ENCODE data around the gene CNTNAP2. TPM values are rescaled to one million over a fixed set of nuclear protein-coding genes. Genes with fewer than 3 reads are reported as not detected.

CNTNAP2 gene
- total and polyA plus RNA-seq, 8 donors = 0.09 to 1.1 (median 0.38) TPM

GRCh38 chr7:147810269-147810668, 1693.7 kb downstream of the CNTNAP2 start:
- ATAC-seq (no peak), FAIRE-seq (no peak), DNase-seq (no peak)
- Histone ChIP-seq H3K9me3 (no peaks in the 10 kb centered on the region), H3K36me3 (no peaks in the 10 kb centered on the region), H3K4me1 (no peaks in the 10 kb centered on the region), H3K27ac (no peak overlapping the region), H3K4me3 (no peak overlapping the region), H3K27me3 (no peaks in the 10 kb centered on the region)
- intact Hi-C loops (cut with DNase I) = no loop called here
- no peak for TF ChIP-seq CTCF (IDR thresholded peaks at IDR 0.05)

GRCh38 chr7:147811923-147812322, 1695.3 kb downstream of the CNTNAP2 start:
- Histone ChIP-seq H3K9me3 (no peaks in the 10 kb centered on the region), H3K4me3 (no peak overlapping the region), H3K36me3 (no peaks in the 10 kb centered on the region), H3K27ac (no peak overlapping the region), H3K27me3 (no peaks in the 10 kb centered on the region), H3K4me1 (no peaks in the 10 kb centered on the region)
- FAIRE-seq (no peak), ATAC-seq (no peak), DNase-seq (no peak)
- WGBS, 2 donors = 76 to 78% methylated on average over 5 of the region's 5 CpGs
- intact Hi-C loops (cut with DNase I) = no loop called here
- no peak for TF ChIP-seq CTCF (IDR thresholded peaks at IDR 0.05)

- Histone ChIP-seq H3K36me3 (no peaks in the 10 kb centered on the region), H3K4me3 (no peak overlapping the region), H3K27me3 (no peaks in the 10 kb centered on the region), H3K27ac (no peak overlapping the region), H3K4me1 (no peaks in the 10 kb centered on the region), H3K9me3 (no peaks in the 10 kb centered on the region)
- intact Hi-C loops (cut with DNase I) = no loop called here
- ATAC-seq = no peak
- FAIRE-seq = no peak
- TF ChIP-seq CTCF (IDR thresholded peaks at IDR 0.05) = no peak
- no peak for DNase-seq
Measured at GRCh38 chr7:147813316-147813715, 1696.7 kb downstream of the CNTNAP2 start.

GRCh38 chr7:147818317-147818716, 1701.7 kb downstream of the CNTNAP2 start:
- Histone ChIP-seq H3K27me3 (no peaks in the 10 kb centered on the region), H3K9me3 (no peaks in the 10 kb centered on the region), H3K27ac (no peak overlapping the region), H3K4me3 (no peak overlapping the region), H3K36me3 (no peaks in the 10 kb centered on the region), H3K4me1 (no peaks in the 10 kb centered on the region)
- FAIRE-seq (no peak), ATAC-seq (no peak), DNase-seq (no peak)
- 45 to 51% methylated on average over 4 of the region's 4 CpGs for WGBS, 2 donors
- intact Hi-C loops (cut with DNase I) = no loop called here
- no peak for TF ChIP-seq CTCF (IDR thresholded peaks at IDR 0.05)

- 58 to 65% methylated on average over 4 of the region's 4 CpGs for WGBS, 2 donors
- Histone ChIP-seq H3K27ac (no peak overlapping the region), H3K36me3 (no peaks in the 10 kb centered on the region), H3K4me3 (no peak overlapping the region), H3K27me3 (no peaks in the 10 kb centered on the region), H3K4me1 (no peaks in the 10 kb centered on the region), H3K9me3 (no peaks in the 10 kb centered on the region)
- no peak for TF ChIP-seq CTCF (IDR thresholded peaks at IDR 0.05)
- intact Hi-C loops (cut with DNase I) = no loop called here
- no peak for DNase-seq
- ATAC-seq = no peak
- FAIRE-seq = no peak
Measured at GRCh38 chr7:147824671-147825070, 1708.1 kb downstream of the CNTNAP2 start.
